Measurements from ENCODE around the gene TPK1.
A peak's percentile ranks its signal among the peaks of the same experiment; 100 is the strongest.

The TPK1 gene

DNA sequence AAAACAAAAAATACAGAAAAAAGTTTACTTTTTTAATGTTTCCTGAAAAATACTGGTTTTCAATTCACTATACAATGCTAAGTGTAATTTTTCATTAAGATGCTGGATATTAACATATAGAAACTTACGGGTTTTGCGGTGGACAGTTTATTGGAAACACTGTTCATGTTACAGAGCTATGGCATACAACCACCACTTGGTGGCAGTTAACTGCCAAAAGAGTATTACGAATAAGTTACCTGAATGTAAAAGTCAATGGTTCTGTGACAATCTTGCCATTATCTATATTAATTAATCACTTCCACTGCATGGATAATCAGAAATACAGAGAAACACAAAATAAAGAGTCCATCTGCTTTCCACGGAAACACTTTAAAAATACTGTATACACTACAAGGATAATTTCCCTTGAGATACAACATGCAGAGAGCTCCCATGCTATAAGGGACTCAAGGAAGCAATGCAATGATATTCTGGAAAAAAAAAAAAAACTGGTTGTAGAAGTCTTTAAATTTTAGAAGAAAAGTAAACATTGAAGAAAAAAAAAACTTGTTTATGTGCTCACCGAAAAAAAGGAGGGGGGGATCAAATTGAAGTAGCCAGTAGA is 97.0 kb downstream of the TPK1 start:
- DNase-seq (ENCODE audit: insufficient read length, low spot score), result no peak
- peak; percentile 72 for FAIRE-seq
- peak; percentile 65 for TF ChIP-seq CTCF (IDR thresholded peaks at IDR 0.05; ENCODE audit: insufficient read depth, missing control alignments)

GRCh38 chr7:144738146-144738545 is 97.7 kb downstream of the TPK1 start:
- TF ChIP-seq CTCF (IDR thresholded peaks at IDR 0.05; ENCODE audit: insufficient read depth, missing control alignments), result no peak
- FAIRE-seq, result no peak
- DNase-seq (ENCODE audit: insufficient read length, low spot score), result no peak

DNA sequence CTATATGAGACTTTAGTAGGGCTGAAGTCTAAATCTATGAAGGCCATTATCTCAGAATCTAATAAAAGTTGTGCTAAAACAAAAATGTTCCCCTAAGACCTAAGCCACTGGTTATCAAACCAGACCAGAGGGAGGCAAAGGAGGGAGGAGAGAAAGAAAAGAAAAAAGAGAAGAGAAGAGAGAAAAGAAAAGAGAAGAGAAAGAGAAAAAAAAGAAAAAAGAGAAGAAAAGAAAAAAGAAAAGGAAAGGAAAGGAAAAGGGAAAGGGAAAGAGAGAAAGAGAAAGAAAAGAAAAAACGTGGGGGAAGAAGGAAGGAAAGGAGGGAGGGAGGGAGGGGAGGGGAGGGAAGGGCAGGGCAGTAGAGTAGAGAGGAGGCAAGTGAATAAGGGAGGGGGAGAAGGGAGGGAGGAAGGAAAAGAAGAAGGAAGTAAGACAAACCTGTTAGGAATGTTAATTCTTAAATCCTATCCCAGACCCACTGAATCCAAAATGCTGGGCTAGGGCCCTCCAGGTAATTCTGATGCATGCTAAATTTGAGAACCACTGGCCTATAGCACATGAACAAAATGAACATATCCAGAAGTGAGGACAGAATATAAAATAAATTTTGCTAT is 98.9 kb downstream of the TPK1 start:
- FAIRE-seq (no peak), DNase-seq (ENCODE audit: insufficient read length, low spot score) (no peak)
- TF ChIP-seq CTCF (IDR thresholded peaks at IDR 0.05; ENCODE audit: insufficient read depth, missing control alignments), result no peak

DNA sequence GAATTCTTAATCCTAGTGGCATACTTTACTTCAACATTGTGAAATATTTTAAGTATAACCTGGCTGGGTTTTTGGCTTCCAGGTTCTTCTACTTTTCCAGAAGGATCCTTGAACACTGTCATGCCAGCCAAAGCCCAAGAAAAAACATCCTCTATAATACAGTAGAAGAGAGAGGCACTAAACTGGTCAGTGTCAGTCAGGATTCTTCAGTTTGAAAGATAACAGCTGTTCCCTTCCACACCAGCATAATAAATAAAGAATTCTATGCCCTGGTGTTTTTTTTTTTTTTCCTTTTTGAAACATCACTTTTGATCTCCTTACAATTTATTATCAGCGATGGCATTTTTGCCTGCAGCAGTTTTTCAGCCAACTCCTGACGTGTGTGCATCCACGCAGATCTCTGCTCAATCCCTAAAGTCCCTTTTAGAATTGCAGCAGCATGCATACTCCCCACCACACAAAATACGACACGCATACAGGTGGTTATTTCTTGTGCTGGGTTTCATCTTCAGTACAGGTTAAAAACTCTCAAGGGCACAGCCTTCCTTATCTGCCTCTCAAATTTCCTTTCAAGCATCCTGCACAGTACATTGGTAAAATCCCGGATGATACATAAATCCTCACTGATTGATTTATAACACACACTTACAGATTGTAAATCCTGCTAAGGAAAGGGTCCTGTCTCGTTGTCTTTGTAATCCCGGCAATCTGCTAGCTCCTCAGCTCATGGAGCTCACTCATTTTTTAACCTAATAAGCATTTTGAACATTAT is 100.2 kb downstream of the TPK1 start:
- TF ChIP-seq CTCF (IDR thresholded peaks at IDR 0.05; ENCODE audit: insufficient read depth, missing control alignments), result no peak
- FAIRE-seq, result peak; percentile 88
- no peak for DNase-seq (ENCODE audit: insufficient read length, low spot score)

GRCh38 chr7:144731661-144732351 is 104.0 kb downstream of the TPK1 start:
- no peak for DNase-seq (ENCODE audit: insufficient read length, low spot score)
- no peak for FAIRE-seq
- TF ChIP-seq CTCF (IDR thresholded peaks at IDR 0.05; ENCODE audit: insufficient read depth, missing control alignments), result no peak

- DNase-seq (ENCODE audit: insufficient read length, low spot score), result no peak
- TF ChIP-seq CTCF (IDR thresholded peaks at IDR 0.05; ENCODE audit: insufficient read depth, missing control alignments), result no peak
- no peak for FAIRE-seq
Measured at GRCh38 chr7:144730224-144730623, 105.6 kb downstream of the TPK1 start.

All from D721Med (cell line).